B cell (primary cell): ENCODE data around the gene PHLDB3. TPM values are rescaled to one million over a fixed set of nuclear protein-coding genes. Genes with fewer than 3 reads are reported as not detected.

Experiments used
- ATAC-seq: fragments of 200-7000 bp; cut with Tn5 transposase; one replicate; pipeline ENCODE4 v1.10.0; 2021; ENCODE audit warnings: low read depth, mild to moderate bottlenecking, moderate number of reproducible peaks, moderate library complexity
- CTCF ChIA-PET: fragments of 350-600 bp; sonication (Branson Sonifier 250); formaldehyde crosslinking; loops from one replicate; lab custom pipeline; 2021; ENCODE audit warnings: antibody characterized with exemption, inconsistent platforms; lab: Charles Lee
- POLR2A ChIA-PET: fragments of 350-600 bp; sonication (Branson Sonifier 250); formaldehyde crosslinking; loops from one replicate; lab custom pipeline; 2021; ENCODE audit warnings: antibody characterized with exemption; lab: Charles Lee
- DNase-seq: peaks from one replicate; pipeline ENCODE4 v3.0.0; 2013
- H2AFZ ChIP-seq: 2 replicates; pipeline ENCODE4 v1.6.1; 2012; ENCODE audit warnings: mild to moderate bottlenecking, low read depth, low read length; ENCODE audit not compliant: insufficient read depth, poor library complexity, severe bottlenecking
- H3K27ac ChIP-seq, 2 donors: 1 replicate in 1 of 2; 2 replicates in 1 of 2; pipeline ENCODE4 v1.5.1; 2012 to 2013; ENCODE audit warnings: low read length in 2 of 2, mild to moderate bottlenecking in 2 of 2, moderate library complexity in 1 of 2
- H3K27me3 ChIP-seq, 4 experiments: fragments of 200-600 bp in 1 of 4; sonication (generic) in 1 of 4; replicated peaks in 1 of 4; 1 replicate in 2 of 4; 2 replicates in 2 of 4; pipeline versions ENCODE4 v1.6.1 to v1.7.0; 2013 to 2016; ENCODE audit warnings: low read length in 3 of 4, mild to moderate bottlenecking in 2 of 4, mixed read lengths in 1 of 4, moderate library complexity in 1 of 4; ENCODE audit not compliant: insufficient read depth in 4 of 4, control insufficient read depth in 3 of 4; ENCODE audit errors: control extremely low read depth in 1 of 4
- H3K36me3 ChIP-seq, 2 experiments: replicated peaks in 1 of 2; 1 replicate in 1 of 2; 2 replicates in 1 of 2; pipeline versions ENCODE4 v1.6.1 to v1.7.1; 2013; ENCODE audit warnings: low read length in 1 of 2; ENCODE audit not compliant: insufficient read depth in 2 of 2, control insufficient read depth in 1 of 2; ENCODE audit errors: control extremely low read depth in 1 of 2, extremely low read depth in 1 of 2
- H3K4me1 ChIP-seq, 2 donors: fragments of 200-600 bp in 1 of 2; sonication (generic) in 1 of 2; 1 replicate in 1 of 2; 2 replicates in 1 of 2; pipeline versions ENCODE4 v1.5.1 to v1.6.1; 2013 to 2017; ENCODE audit warnings: low read length in 2 of 2; ENCODE audit not compliant: control insufficient read depth in 2 of 2, insufficient read depth in 2 of 2
- H3K4me2 ChIP-seq: replicated peaks from 2 replicates; pipeline ENCODE3; 2012; ENCODE audit warnings: mild to moderate bottlenecking, low read depth, low read length; ENCODE audit not compliant: poor library complexity, severe bottlenecking
- H3K4me3 ChIP-seq, 5 experiments: fragments of 200-600 bp in 1 of 5; sonication (generic) in 1 of 5; 1 replicate in 3 of 5; 2 replicates in 2 of 5; pipeline versions ENCODE4 v1.5.1 to v1.7.0; 2011 to 2016; ENCODE audit warnings: low read length in 4 of 5, mild to moderate bottlenecking in 4 of 5, low read depth in 2 of 5, control low read depth in 1 of 5, moderate library complexity in 1 of 5; ENCODE audit not compliant: insufficient read depth in 1 of 5; ENCODE audit errors: control extremely low read depth in 1 of 5, extremely low read depth in 1 of 5
- H3K79me2 ChIP-seq: fragments of 200-600 bp; sonication (generic); one replicate; pipeline ENCODE4 v1.6.0; 2016; ENCODE audit warnings: low read length; ENCODE audit not compliant: control insufficient read depth, insufficient read depth
- H3K9ac ChIP-seq: fragments of 200-600 bp; sonication (generic); 2 replicates; pipeline ENCODE4 v1.6.1; 2017; ENCODE audit warnings: mild to moderate bottlenecking, low read length, moderate library complexity
- H3K9me3 ChIP-seq, 3 donors: one replicate each; pipeline versions ENCODE4 v1.6.1 to v1.7.1; 2013; ENCODE audit warnings: low read length in 2 of 3; ENCODE audit not compliant: control insufficient read depth in 2 of 3, insufficient read depth in 1 of 3; ENCODE audit errors: control extremely low read depth in 1 of 3
- H4K20me1 ChIP-seq: 2 replicates; pipeline ENCODE4 v1.6.0; 2012; ENCODE audit warnings: mild to moderate bottlenecking, low read length; ENCODE audit not compliant: insufficient read depth, control insufficient read depth, poor library complexity, severe bottlenecking
- H3K27ac Mint-ChIP-seq: one replicate; pipeline ENCODE4 v1.8.0; 2021; ENCODE audit warnings: mixed read lengths
- H3K27me3 Mint-ChIP-seq: one replicate; pipeline ENCODE4 v1.8.0; 2021; ENCODE audit warnings: mixed read lengths
- H3K4me1 Mint-ChIP-seq: one replicate; pipeline ENCODE4 v1.8.0; 2021; ENCODE audit warnings: mixed read lengths
- H3K4me3 Mint-ChIP-seq: one replicate; pipeline ENCODE4 v1.8.0; 2021; ENCODE audit warnings: mixed read lengths
- H3K9me3 Mint-ChIP-seq: one replicate; pipeline ENCODE4 v1.8.0; 2022; ENCODE audit warnings: mixed read lengths; ENCODE audit not compliant: insufficient read depth
- CTCF ChIP-seq: fragments of 200-600 bp; IDR thresholded peaks from one replicate; pipeline ENCODE4 v1.8.0; 2022; ENCODE audit warnings: antibody characterized with exemption, mild to moderate bottlenecking
- EZH2 ChIP-seq: IDR thresholded peaks from 2 replicates; pipeline ENCODE4 v1.6.1; 2012; ENCODE audit warnings: borderline replicate concordance, low read depth, mild to moderate bottlenecking, moderate library complexity, low read length; ENCODE audit not compliant: insufficient read depth, poor library complexity, severe bottlenecking
- WGBS: methylation state at CpG from one replicate; pipeline ENCODE4 v1.1.5; 2013; ENCODE audit warnings: missing lambda C conversion rate; ENCODE audit not compliant: insufficient coverage; 5-methylcytosine and 5-hydroxymethylcytosine counted together
- intact Hi-C: fragments of 100-400 bp; cut with micrococcal nuclease; formaldehyde crosslinking; loops from one replicate; pipeline ENCODE4 v1.10.0; 2022
- polyA plus RNA-seq: library from polyadenylated mRNA; depleted of rRNA; stranded (reverse); fragments of >200 nt; gene quantifications from 2 replicates; pipeline ENCODE4 v1.2.3, GENCODE V29; 2012
- total RNA-seq, 2 donors: library from RNA; stranded (reverse); fragments of 120-200 nt in 1 of 2; gene quantifications; 1 replicate in 1 of 2; 2 replicates in 1 of 2; pipeline versions ENCODE4 v1.2.3 to v1.2.4, GENCODE V29; 2013 to 2022

Gene PHLDB3
- total and polyA plus RNA-seq, 2 donors (not counting 1 experiment from before 2014, with no cell fraction given), result 10.2 to 30.7 TPM

- H3K27me3 Mint-ChIP-seq, result peaks cover 4% of the 10 kb centered on the region
- ChIA-PET CTCF (no interaction called here), POLR2A (no interaction called here)
- H3K27ac ChIP-seq, result no peak overlapping the region
- ATAC-seq (no peak), DNase-seq (no peak)
- no peaks in the 10 kb centered on the region for H3K9me3 Mint-ChIP-seq
- no peaks in the 10 kb centered on the region for H3K36me3 ChIP-seq
- no peak overlapping the region for H3K9ac ChIP-seq
- TF ChIP-seq CTCF (no peak), EZH2 (no peak)
- no peak overlapping the region for H3K4me2 ChIP-seq
- no peak overlapping the region for H3K4me3 ChIP-seq
- no peaks in the 10 kb centered on the region for H4K20me1 ChIP-seq
- WGBS, result 97% methylated on average over 5 of the region's 10 CpGs
- intact Hi-C loops, result no loop called here
- no peak overlapping the region for H3K27ac Mint-ChIP-seq
- no peaks in the 10 kb centered on the region for H3K79me2 ChIP-seq
- H3K9me3 ChIP-seq, result peaks cover 0 to 4% (median 0%) of the 10 kb centered on the region in 3 donors
- H2AFZ ChIP-seq, result no peak overlapping the region
- H3K4me1 Mint-ChIP-seq, result peaks cover 8% of the 10 kb centered on the region
- H3K27me3 ChIP-seq, result peaks cover 0 to 10% (median 5%) of the 10 kb centered on the region in 4 experiments
- peaks cover 0 to 5% of the 10 kb centered on the region in 2 donors for H3K4me1 ChIP-seq
- H3K4me3 Mint-ChIP-seq, result no peak overlapping the region
Observed at GRCh38 chr19:43470288-43470687, 34.3 kb downstream of the PHLDB3 start.

DNA sequence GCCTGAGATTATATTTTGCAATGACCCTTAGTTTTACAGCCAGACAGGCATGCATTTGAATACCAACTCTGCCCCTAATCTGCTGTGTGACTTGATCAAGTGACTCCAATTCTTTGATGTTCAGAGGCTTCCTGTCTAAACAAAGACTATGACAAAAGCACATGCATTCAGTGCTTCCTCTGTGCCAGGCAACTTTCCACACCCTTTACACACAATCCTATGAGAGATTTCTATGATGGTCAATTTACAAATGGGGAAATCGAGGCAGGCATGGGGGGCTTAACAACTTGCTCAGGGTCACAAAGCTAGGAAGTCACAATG is 35.4 kb downstream of the PHLDB3 start:
- ChIA-PET CTCF (no interaction called here), POLR2A (no interaction called here)
- Histone ChIP-seq H3K79me2 (no peaks in the 10 kb centered on the region), H4K20me1 (no peaks in the 10 kb centered on the region), H3K36me3 (no peaks in the 10 kb centered on the region), H3K27me3 (peaks cover 0 to 12% (median 5%) of the 10 kb centered on the region in 4 experiments), H2AFZ (no peak overlapping the region), H3K4me1 (peaks cover 6% of the 10 kb centered on the region in 2 donors), H3K27ac (no peak overlapping the region), H3K4me3 (no peak overlapping the region), H3K9me3 (peaks cover 0 to 11% (median 0%) of the 10 kb centered on the region in 3 donors), H3K9ac (no peak overlapping the region), H3K4me2 (no peak overlapping the region)
- H3K4me3 Mint-ChIP-seq, result no peak overlapping the region
- H3K4me1 Mint-ChIP-seq, result peaks cover 3% of the 10 kb centered on the region
- H3K9me3 Mint-ChIP-seq, result no peaks in the 10 kb centered on the region
- H3K27me3 Mint-ChIP-seq, result peaks cover 4% of the 10 kb centered on the region
- no CpG with 5 or more reads among the region's 1 CpG for WGBS
- ATAC-seq (no peak), DNase-seq (no peak)
- intact Hi-C loops, result no loop called here
- H3K27ac Mint-ChIP-seq, result no peak overlapping the region
- no peak for TF ChIP-seq CTCF
- TF ChIP-seq EZH2, result no peak
